MM.1S (cell line): Measurements from ENCODE around the gene ACO2.

Experiments used
- DNase-seq: peaks from one replicate; pipeline ENCODE4 v3.0.0-alpha.2; 2015
- H2AFZ ChIP-seq: fragments of 300-600 bp; sonication (generic); 2 replicates; pipeline ENCODE4 v1.6.0; 2016; ENCODE audit warnings: antibody characterized with exemption, low read length
- H3F3A ChIP-seq: fragments of 300-600 bp; sonication (generic); 2 replicates; pipeline ENCODE4 v1.6.1; 2016; ENCODE audit warnings: mild to moderate bottlenecking, antibody characterized with exemption, low read length, moderate library complexity, mixed read lengths; ENCODE audit not compliant: insufficient read depth
- H3K27ac ChIP-seq: fragments of 300-600 bp; sonication (generic); 2 replicates; pipeline ENCODE4 v1.5.1; 2016; ENCODE audit warnings: mild to moderate bottlenecking, low read length
- H3K27me3 ChIP-seq: fragments of 300-600 bp; sonication (generic); replicated peaks from 2 replicates; pipeline ENCODE4 v1.6.0; 2016; ENCODE audit warnings: low read length; ENCODE audit not compliant: insufficient read depth
- H3K36me3 ChIP-seq: fragments of 300-600 bp; sonication (generic); replicated peaks from 2 replicates; pipeline ENCODE4 v1.6.1; 2016; ENCODE audit warnings: mild to moderate bottlenecking, low read length, mixed read lengths; ENCODE audit not compliant: insufficient read depth
- H3K4me1 ChIP-seq: fragments of 300-600 bp; sonication (generic); 2 replicates; pipeline ENCODE4 v1.6.1; 2016; ENCODE audit warnings: low read length, mixed read lengths
- H3K4me2 ChIP-seq: fragments of 300-600 bp; sonication (generic); 2 replicates; pipeline ENCODE4 v1.6.0; 2016; ENCODE audit warnings: low read depth, low read length
- H3K4me3 ChIP-seq: fragments of 300-600 bp; sonication (generic); 2 replicates; pipeline ENCODE4 v1.5.1; 2016; ENCODE audit warnings: low read length, mixed read lengths
- H3K79me2 ChIP-seq: fragments of 300-600 bp; sonication (generic); 2 replicates; pipeline ENCODE4 v1.6.1; 2016; ENCODE audit warnings: mixed run types, low read length, mixed read lengths
- H3K9ac ChIP-seq: fragments of 300-600 bp; sonication (generic); 2 replicates; pipeline ENCODE4 v1.6.1; 2016; ENCODE audit warnings: low read length, mixed read lengths
- H3K9me2 ChIP-seq: fragments of 300-600 bp; sonication (generic); replicated peaks from 2 replicates; pipeline ENCODE4 v1.6.1; 2016; ENCODE audit warnings: mild to moderate bottlenecking, low read length, mixed read lengths; ENCODE audit not compliant: insufficient read depth
- H3K9me3 ChIP-seq: fragments of 300-600 bp; sonication (generic); replicated peaks from 2 replicates; pipeline ENCODE4 v1.6.1; 2016; ENCODE audit warnings: mild to moderate bottlenecking, low read length, mixed read lengths; ENCODE audit not compliant: insufficient read depth
- H4K20me1 ChIP-seq: fragments of 300-600 bp; sonication (generic); 2 replicates; pipeline ENCODE4 v1.6.1; 2016; ENCODE audit warnings: mild to moderate bottlenecking, low read length, moderate library complexity, mixed read lengths; ENCODE audit not compliant: insufficient read depth
- CTCF ChIP-seq: fragments of 300-600 bp; sonication (generic); IDR thresholded peaks from 2 replicates; pipeline ENCODE4 v1.5.1; 2016; ENCODE audit warnings: antibody characterized with exemption, low read length, mixed read lengths
- EZH2 ChIP-seq: fragments of 300-600 bp; sonication (generic); optimal IDR thresholded peaks from 2 replicates; pipeline ENCODE3; 2017; ENCODE audit warnings: low read depth, mild to moderate bottlenecking, antibody characterized with exemption, low read length, mixed read lengths
- EZH2phosphoT487 ChIP-seq: fragments of 300-600 bp; sonication (generic); IDR thresholded peaks from 2 replicates; pipeline ENCODE4 v1.6.1; 2018; ENCODE audit warnings: antibody characterized with exemption, low read length

Gene ACO2

GRCh38 chr22:41446639-41447434 lies 22.1 kb upstream of the ACO2 start, which contains the start of gene TOB2:
TOB2 (minus strand) TSS chr22:41446801; CDS start chr22:41437345, 9,456 bp downstream.
- H3F3A ChIP-seq, result peaks cover 40% of the 10 kb centered on the region
- no peaks in the 10 kb centered on the region for H3K9me2 ChIP-seq
- H3K36me3 ChIP-seq, result no peaks in the 10 kb centered on the region
- peaks cover 48% of the 10 kb centered on the region for H3K79me2 ChIP-seq
- peak within 1 kb of the TSS; percentile 71 for H3K4me3 ChIP-seq
- peak; percentile 95 for DNase-seq
- no peaks in the 10 kb centered on the region for H3K27me3 ChIP-seq
- TF ChIP-seq CTCF (no peak), EZH2 (no peak), EZH2phosphoT487 (no peak)
- H3K9ac ChIP-seq, result peak within 1 kb of the TSS; percentile 99
- H2AFZ ChIP-seq, result peak within 1 kb of the TSS; percentile 64
- no peaks in the 10 kb centered on the region for H3K9me3 ChIP-seq
- peak within 1 kb of the TSS; percentile 80 for H3K4me2 ChIP-seq
- peaks cover 3% of the 10 kb centered on the region; the same call in 1 of the 2 replicates for H3K4me1 ChIP-seq
- H4K20me1 ChIP-seq, result no peaks in the 10 kb centered on the region
- H3K27ac ChIP-seq, result peak within 1 kb of the TSS; percentile 97

GRCh38 chr22:41447435-41448188 lies 21.3 kb upstream of the ACO2 start:
- peak overlapping the region; percentile 80 for H3K4me2 ChIP-seq
- no peaks in the 10 kb centered on the region for H3K9me3 ChIP-seq
- H3K4me1 ChIP-seq, result peaks cover 3% of the 10 kb centered on the region; the same call in 1 of the 2 replicates
- H4K20me1 ChIP-seq, result no peaks in the 10 kb centered on the region
- H3K36me3 ChIP-seq, result no peaks in the 10 kb centered on the region
- peak overlapping the region; percentile 97 for H3K27ac ChIP-seq
- H2AFZ ChIP-seq, result peak overlapping the region; percentile 64
- H3K9me2 ChIP-seq, result no peaks in the 10 kb centered on the region
- peak overlapping the region; percentile 99 for H3K9ac ChIP-seq
- peak overlapping the region; percentile 71 for H3K4me3 ChIP-seq
- peaks cover 40% of the 10 kb centered on the region for H3K79me2 ChIP-seq
- no peaks in the 10 kb centered on the region for H3K27me3 ChIP-seq
- peaks cover 40% of the 10 kb centered on the region for H3F3A ChIP-seq
- DNase-seq, result peak; percentile 72
- TF ChIP-seq EZH2phosphoT487, result no peak
- no peak for TF ChIP-seq CTCF
- no peak for TF ChIP-seq EZH2

DNA sequence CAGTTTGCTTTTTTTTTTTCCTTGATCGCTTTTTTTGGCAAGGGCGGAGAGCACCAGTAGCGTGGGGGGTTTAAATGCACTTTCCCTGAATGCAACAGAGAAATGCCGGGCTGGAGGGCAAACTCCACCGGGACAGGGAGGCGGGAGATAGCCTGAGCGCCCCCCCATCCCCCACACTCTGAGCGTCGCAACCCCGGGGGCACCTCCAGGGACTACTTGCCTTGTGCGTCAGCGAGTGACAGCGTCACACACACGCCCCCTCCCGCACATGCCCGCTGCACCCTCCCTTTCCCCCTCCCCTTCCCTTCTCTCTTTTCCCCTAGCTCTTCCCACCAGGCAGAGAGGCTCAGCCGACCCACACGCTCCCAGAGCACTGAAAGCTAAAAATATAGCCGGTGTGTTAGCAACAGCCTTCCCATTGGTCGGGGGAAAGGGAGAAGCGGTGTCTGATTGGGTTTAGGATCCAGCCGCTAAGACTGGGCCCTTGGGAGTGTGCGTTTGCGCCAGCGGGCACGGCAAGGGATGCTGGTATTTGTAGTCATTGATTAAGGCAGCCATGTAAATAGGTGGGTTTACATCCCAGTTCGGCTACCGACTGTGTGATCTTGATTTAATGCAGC lies 20.6 kb upstream of the ACO2 start:
- Histone ChIP-seq H3K4me1 (peaks cover 3% of the 10 kb centered on the region; the same call in 1 of the 2 replicates), H3K27me3 (no peaks in the 10 kb centered on the region), H3K9ac (peak overlapping the region; percentile 99), H3K27ac (peak overlapping the region; percentile 97), H4K20me1 (no peaks in the 10 kb centered on the region), H3K4me3 (peak overlapping the region; percentile 71), H3K36me3 (no peaks in the 10 kb centered on the region), H3K79me2 (peaks cover 33% of the 10 kb centered on the region), H2AFZ (peak overlapping the region; percentile 64), H3K9me3 (no peaks in the 10 kb centered on the region), H3K4me2 (peak overlapping the region; percentile 80), H3F3A (peaks cover 35% of the 10 kb centered on the region), H3K9me2 (no peaks in the 10 kb centered on the region)
- TF ChIP-seq EZH2phosphoT487, result no peak
- DNase-seq, result peak; percentile 98
